GM06990 (cell line): ENCODE measurements around the gene PARP15.

ENCODE experiments used
- DNase-seq: peaks from one replicate; pipeline ENCODE4 v3.0.0-alpha.2; 2011; ENCODE audit not compliant: insufficient read length; ENCODE audit errors: extremely low read depth
- H3K27me3 ChIP-seq: replicated peaks from 2 replicates; pipeline ENCODE4 v1.6.0; 2011; ENCODE audit warnings: low read length; ENCODE audit not compliant: control insufficient read depth, insufficient read depth
- H3K36me3 ChIP-seq: 2 replicates; pipeline ENCODE4 v1.5.1; 2011; ENCODE audit warnings: low read length; ENCODE audit not compliant: control insufficient read depth, insufficient read depth
- H3K4me3 ChIP-seq: replicated peaks from 2 replicates; pipeline ENCODE4 v1.5.1; 2011; ENCODE audit warnings: low read depth, mild to moderate bottlenecking, control low read depth, low read length
- TF ChIP-seq, protein P1 (sequence below): IDR thresholded peaks from 2 replicates; pipeline ENCODE4 v1.5.1; 2011; ENCODE audit warnings: low read length, control low read depth, mild to moderate bottlenecking, inconsistent platforms; ENCODE audit not compliant: insufficient read depth, poor library complexity, severe bottlenecking

PARP15 gene

DNA sequence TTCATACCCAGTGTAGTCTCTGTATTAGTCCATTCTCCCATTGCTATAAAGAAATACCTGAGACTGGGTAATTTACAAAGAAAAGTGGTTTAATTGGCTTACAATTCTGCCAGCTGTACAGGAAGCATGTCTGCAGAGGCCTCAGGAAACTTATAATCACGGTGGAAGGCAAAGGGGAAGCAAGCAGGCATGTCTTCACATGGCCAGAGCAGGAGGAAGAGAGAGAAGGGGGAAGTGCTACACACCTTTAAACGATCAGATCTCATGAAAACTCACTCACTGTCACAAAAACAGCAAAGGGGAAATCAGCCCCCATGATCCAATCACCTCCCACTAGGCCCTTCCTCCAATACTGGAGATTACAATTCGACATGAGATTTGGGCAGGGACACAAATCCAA, 96.9 kb downstream of the PARP15 start:
- Histone ChIP-seq H3K4me3 (no peak overlapping the region), H3K36me3 (no peaks in the 10 kb centered on the region), H3K27me3 (no peaks in the 10 kb centered on the region)
- TF ChIP-seq, protein P1, sequence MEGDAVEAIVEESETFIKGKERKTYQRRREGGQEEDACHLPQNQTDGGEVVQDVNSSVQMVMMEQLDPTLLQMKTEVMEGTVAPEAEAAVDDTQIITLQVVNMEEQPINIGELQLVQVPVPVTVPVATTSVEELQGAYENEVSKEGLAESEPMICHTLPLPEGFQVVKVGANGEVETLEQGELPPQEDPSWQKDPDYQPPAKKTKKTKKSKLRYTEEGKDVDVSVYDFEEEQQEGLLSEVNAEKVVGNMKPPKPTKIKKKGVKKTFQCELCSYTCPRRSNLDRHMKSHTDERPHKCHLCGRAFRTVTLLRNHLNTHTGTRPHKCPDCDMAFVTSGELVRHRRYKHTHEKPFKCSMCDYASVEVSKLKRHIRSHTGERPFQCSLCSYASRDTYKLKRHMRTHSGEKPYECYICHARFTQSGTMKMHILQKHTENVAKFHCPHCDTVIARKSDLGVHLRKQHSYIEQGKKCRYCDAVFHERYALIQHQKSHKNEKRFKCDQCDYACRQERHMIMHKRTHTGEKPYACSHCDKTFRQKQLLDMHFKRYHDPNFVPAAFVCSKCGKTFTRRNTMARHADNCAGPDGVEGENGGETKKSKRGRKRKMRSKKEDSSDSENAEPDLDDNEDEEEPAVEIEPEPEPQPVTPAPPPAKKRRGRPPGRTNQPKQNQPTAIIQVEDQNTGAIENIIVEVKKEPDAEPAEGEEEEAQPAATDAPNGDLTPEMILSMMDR, result no peak
- no peak for DNase-seq

DNA sequence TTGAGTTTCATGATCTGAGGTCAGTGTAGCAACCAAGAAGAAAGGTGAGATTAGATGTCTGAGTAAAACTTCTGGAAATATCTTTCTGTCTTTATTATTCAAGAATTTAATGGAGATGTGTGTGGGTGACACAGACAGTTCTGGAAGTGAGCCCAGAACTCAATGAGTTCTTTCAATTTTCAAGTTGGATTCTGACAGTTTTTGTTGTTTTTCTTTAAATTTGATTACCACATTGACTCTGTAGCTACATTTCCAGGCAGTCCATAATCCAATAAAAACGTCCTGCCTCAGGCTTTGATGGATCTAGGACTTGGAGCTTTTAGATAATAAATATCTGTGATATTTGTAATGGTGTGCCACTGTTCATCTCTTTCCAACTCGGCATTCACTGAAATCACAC, 99.3 kb downstream of the PARP15 start:
- no peaks in the 10 kb centered on the region for H3K36me3 ChIP-seq
- H3K27me3 ChIP-seq, result no peaks in the 10 kb centered on the region
- TF ChIP-seq, protein P1, result no peak
- H3K4me3 ChIP-seq, result no peak overlapping the region
- DNase-seq, result no peak

DNA sequence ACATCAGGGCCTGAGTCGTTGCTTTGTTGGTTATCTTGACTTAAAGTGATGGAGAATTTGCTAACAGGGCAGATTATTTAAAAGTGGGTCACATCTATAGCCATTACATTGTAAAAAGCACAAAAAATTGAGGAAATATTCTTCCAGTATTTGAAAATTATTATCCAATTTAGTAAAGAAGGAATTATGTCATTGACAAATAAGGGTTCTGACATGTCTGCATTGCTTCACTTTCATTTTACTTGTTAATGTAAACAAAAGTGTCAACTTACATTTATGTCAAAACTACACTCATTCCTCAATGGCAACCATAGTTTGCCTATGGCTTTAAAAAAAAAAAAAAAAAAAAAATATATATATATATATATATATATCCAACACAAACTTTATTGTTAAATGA, 99.8 kb downstream of the PARP15 start:
- Histone ChIP-seq H3K36me3 (no peaks in the 10 kb centered on the region), H3K4me3 (no peak overlapping the region), H3K27me3 (no peaks in the 10 kb centered on the region)
- TF ChIP-seq, protein P1, result no peak
- DNase-seq, result no peak

DNA sequence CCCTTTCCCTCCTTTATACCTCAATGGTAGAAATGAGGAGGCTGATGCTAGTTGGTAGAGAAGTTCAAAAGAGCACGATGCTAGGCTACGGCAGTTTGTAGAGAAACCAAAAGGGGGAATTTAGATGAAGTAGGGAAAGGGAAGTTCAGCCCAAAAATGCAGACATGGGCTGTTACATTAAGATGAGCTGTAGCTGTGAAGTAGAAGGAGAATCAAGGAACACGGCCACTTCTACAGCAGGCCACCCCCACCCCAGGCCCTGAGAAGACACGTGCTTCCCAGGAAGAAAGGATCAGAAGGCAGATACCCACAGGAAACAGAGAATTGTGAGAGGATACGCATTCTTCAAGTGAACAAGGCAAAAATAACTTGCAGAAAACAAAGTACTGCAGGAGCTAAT, 101.1 kb downstream of the PARP15 start:
- Histone ChIP-seq H3K27me3 (no peaks in the 10 kb centered on the region), H3K4me3 (no peak overlapping the region), H3K36me3 (no peaks in the 10 kb centered on the region)
- DNase-seq, result no peak
- TF ChIP-seq, protein P1, result no peak

DNA sequence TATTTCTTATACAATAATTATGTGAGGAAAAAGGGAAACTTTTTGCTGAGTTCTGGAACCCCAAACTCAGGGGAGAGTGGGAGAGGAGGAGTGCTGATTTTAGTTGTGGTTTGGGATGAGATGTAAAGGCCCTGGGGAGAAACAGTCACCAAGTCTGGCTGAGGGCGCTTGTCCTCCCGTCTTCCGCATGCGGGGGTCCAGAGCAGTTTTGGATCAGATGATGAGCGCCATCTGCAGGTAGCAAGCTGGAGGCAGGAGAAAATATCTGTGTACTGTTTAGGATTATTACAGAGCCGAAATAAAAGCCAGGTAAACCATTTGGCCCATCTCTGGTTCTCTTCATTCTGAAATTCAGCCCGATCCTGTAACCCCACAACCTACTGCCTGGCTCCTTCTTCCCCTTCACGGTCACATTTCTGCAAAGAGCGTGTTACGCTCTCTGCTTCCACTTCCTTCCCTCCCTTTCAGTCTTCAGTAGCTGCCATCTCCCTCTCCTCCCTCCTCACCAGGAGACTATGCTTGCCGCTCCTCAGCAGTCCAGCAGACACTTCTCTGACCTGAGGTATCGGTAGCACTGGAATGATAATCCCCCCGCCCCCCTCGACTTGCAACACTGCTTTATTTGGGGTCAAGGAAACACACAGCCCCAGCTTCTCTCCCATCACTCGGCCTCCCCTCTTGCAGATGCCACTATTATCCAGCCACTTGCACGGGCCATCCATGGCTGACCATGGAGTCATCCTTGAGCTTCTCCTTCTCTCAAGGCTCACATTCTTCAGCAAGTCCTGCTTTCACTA, 101.8 kb downstream of the PARP15 start:
- no peaks in the 10 kb centered on the region for H3K27me3 ChIP-seq
- peak overlapping the region; percentile 90 for H3K4me3 ChIP-seq
- TF ChIP-seq, protein P1, result peak; percentile 87
- no peaks in the 10 kb centered on the region for H3K36me3 ChIP-seq
- peak; percentile 60 for DNase-seq
